ENCODE results near the gene SURF4.
"Not testable (repeated sequence)": the region's sequence is repeated elsewhere in the genome, so short reads cannot be mapped to it uniquely, and the experiment has no call there.

Gene SURF4

DNA sequence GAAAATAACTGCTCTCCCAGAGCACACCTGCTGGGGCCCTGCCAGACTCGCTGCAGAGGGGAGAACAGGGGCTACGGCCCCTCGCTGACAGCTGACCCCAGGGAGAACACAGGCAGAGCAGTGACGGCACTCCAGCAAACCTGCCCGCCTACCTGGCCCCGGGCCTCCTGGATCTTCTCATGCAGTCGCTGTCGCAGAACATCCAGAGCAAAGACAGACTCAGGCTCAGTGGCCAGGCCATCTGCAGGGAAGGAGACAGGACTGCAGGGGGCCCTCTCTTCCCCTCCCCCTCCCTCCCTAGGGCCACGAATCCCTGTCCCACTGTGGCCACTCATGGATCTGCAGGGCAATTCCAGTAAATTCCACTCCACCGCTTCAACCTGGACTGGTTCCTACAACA, 42.3 kb downstream of the SURF4 start:
- DNase-seq (ENCODE audit: low spot score) = no peak

DNA sequence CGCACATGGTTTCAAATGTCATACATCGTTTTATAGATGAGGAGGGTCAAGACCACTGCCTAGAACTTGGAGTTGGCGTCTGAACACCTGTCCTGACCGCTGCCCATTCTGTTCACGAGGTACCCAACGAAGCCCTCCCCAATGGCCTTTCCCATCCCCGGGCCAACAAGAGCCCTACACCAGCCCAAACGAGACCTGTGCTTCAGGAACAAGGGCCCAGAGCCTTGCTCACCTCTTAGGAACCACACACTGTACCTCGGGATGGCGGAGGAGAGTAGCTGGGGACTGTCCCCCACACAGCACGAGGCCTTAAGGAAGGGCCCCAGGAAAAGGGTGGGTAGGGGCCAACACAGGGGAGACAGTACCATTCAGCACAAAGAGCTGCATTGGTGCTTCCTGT, 42.8 kb downstream of the SURF4 start:
- DNase-seq (ENCODE audit: low spot score) = no peak

DNA sequence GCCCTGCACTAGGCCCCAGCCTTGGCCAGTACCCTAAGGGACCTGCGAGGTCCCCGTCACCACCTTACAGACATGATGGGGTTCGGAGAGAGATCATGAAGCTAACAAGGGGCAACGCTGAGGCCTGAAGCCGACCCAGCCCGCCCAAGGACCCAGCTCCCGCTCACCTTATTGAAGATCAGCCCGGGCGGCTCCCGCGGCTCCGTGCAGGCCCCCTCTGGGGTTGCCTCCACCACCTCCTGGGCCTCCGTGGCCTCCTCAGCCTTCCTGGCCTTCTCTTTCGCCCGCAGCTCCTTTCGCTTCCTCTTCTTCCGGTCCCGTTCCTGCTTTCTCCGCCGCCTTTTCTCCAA, 43.5 kb downstream of the SURF4 start:
- DNase-seq (ENCODE audit: low spot score) = no peak

DNA sequence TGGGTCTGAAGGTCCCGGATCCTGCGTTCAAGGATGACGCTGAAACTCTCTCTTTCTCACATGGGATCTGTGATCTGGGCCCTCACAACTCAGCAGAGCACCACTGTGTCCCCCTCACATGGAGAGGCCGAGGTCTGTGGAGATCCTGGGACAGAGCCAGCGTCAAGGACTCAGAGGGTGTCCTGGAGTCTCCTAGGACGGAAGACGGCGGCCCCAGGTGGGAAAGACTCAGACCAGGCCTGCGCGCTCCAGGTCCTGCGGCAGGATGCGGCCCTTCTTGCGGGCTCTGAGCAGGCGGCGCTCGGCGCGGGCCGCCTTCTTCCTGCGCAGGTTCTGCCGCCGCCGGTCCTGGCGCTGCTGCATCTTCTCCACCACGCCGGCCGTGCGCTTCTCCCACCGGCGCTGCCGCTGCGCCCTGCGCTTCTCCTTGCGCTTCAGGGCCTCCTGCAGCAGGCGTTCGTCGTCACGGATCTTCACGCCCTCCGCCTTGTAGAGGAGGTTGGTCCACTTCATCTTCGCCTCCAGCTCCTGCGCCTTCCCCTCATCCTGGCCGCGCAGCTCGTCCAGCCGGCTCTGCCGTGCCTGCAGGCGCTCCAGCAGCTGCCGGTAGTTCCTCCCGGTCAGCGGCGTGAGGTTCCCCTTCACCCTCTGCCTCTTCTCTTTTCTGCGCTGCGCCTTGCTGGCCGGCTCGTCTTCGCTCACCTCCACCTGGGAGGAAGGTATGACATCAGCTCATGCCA, 44.0 kb downstream of the SURF4 start:
- DNase-seq (ENCODE audit: low spot score) = no peak

DNA sequence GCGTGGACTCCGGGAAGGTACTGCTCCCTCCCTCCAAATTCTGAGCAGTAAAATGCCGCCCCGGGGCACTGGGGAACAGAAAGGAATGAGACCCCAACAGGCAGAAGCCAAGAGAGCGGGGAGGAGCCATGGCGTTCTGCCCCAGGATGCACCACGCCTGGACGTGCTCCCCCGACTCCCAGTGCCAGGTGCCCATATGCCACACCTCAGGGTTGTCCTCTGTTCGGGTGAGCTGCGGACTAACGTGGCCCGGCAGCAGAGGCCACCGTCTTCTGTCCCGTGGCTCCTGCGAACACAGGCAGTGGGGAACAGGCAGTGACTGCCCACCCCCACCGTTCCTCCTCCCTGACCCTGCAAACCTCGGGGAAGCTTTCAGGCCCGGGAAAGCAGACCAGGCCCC, 44.6 kb downstream of the SURF4 start:
- DNase-seq (ENCODE audit: low spot score) = no peak

DNA sequence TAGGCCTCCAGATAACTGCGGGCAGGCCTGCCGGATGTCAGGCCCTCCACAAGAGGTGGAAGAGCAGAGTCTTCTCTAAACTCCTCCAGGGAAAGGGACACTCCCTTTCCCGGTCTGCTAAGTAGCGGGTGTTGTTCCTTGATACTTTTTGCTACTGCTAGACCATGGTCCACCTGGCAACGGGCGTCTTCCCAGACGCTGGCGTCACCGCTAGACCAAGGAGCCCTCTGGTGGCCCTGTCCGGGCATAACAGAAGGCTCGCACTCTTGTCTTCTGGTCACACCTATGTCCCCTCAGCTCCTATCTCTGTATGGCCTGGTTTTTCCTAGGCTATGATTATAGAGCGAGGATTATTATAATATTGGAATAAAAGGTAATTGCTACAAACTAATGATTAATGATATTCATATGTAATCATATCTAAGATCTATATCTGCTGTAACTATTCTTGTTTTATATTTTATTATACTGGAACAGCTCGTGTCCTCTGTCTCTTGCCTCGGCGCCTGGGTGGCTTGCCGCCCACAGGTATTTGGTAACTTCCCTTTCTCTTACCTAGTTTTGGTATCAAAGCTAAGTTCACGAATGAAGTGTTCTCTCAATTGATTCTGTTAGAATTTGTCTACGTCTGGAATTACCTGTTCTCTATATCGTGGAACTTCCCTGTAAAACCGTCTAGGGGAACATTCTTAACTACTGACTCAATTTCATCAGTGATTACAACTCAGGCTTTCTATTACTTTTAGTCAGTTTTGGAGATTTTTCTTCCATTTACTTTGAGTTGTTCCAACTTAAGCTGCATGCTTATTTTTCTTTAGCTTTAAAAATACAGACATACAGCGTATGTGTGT, 46.3 kb downstream of the SURF4 start:
- DNase-seq (ENCODE audit: low spot score) = not testable (repeated sequence)

DNA sequence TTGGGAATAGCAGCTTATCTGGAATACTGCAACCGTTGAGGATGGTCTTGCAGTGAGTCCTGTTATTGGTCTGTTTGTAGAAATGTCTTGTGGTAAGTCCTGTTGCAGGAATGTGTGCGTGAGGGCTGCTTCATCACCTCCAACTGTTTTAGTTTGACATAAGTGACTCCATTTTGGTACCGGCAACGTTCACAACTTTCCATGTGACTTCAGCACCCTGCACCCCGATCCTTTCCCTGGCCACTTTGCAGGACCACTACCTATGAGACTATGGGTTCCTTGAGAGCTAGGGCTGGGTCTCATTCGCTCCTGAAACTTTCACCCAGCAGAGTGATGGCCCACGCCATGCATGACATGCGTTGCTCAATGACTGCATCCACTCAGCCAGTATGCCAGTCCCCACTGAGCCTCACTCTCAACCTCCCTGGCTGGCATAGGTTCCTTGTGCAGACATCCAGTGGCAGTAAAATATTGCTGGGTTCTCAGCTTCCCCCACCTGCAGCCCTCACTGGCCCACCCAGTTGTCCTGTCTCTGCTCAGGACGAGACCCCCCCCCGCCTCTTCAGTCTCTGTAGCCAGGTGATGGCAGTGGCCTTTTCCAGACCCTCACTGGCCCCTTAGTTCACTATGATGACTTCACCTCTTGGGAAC, 47.9 kb downstream of the SURF4 start:
- DNase-seq (ENCODE audit: low spot score) = no peak

DNA sequence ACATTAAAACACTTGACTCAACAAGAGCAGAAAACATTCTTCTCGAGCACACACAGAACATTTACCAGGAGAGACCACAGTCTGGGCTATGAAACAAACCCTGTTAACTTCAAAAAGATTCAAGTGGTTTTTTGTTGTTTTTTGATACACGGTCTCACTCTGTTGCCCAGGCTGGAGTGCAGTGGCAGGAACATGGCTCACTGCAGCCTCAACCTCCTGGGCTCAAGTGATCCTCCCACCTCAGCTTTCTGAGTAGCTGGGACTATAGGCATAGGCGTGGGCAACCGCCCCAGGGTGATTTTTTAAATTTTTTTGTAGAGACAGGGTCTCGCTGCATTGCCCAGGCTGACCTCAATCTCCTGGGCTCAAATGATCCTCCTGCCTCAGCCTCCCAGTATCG, 48.8 kb downstream of the SURF4 start:
- not testable (repeated sequence) for DNase-seq (ENCODE audit: low spot score)

DNA sequence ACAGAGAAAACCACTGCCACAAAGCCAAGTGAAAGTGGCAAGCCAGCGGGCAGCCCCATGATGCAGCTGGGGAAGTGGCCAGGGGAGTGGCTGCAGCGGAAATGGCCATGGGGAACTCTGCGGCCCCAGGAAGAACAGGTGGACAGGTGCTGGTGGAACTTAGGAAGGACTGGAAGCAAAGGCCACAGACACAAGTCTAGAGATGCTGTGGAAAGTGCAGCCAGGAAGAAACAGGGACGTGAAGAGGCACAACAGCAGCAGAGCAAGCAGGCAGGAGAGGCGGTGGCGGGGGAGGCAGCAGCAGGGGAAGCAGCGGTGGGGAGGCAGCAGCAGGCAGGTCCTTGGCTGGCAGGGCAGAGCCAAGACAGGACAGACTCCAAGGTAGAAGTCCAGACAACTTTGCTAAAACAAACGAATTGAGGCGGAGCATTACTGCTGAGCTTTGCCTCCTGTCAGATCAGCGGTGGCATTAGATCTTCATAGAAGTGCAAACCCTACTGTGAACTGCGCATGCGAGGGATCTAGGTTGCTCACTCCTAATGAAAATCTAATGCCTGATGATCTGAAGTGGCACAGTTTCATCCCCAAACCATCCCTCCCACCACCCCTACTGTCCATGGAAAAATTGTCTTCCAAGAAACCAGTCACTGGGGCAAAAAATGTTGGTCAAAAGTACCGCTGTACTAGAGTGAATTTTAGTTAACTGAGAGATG, 51.7 kb downstream of the SURF4 start:
- DNase-seq (ENCODE audit: low spot score) = no peak

DNA sequence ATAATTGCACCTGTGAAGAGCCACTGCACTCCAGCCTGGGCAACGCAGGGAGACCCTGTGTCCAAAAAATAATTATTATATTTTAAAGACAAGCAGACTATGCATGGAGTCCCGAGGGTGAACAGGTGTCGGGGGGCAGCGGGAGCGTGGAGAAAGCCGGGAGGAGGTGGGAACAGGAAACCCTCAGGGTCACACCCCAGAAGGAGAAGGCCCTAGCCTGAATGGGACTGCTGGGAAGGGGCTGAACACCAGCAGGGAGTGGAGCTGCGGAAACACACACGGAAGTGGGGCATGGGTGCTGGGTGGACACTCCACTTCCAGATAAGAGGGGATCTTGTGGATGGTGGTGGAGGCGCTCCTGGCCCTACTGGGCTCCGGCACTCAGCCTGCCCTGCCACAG, 52.6 kb downstream of the SURF4 start:
- DNase-seq (ENCODE audit: low spot score) = no peak

DNA sequence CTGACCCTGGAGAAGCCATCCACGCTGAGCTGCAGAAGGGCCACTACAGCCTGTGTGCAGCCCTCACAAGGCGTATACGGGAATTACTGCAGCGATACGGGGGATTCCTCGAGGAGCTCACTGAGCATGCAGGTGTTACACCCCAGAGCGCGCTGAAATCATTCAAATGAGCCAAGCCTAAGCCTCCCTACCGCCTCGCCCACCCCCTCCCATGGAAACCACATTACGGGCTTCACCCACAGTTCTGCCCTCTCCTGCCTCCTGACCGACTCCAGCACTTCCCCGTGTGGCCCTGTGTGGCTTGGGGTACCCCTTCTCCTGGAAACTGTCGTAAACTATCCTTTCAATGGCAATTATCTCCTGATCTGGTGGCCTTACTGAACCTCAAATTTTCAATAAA, 53.2 kb downstream of the SURF4 start:
- DNase-seq (ENCODE audit: low spot score) = no peak

DNA sequence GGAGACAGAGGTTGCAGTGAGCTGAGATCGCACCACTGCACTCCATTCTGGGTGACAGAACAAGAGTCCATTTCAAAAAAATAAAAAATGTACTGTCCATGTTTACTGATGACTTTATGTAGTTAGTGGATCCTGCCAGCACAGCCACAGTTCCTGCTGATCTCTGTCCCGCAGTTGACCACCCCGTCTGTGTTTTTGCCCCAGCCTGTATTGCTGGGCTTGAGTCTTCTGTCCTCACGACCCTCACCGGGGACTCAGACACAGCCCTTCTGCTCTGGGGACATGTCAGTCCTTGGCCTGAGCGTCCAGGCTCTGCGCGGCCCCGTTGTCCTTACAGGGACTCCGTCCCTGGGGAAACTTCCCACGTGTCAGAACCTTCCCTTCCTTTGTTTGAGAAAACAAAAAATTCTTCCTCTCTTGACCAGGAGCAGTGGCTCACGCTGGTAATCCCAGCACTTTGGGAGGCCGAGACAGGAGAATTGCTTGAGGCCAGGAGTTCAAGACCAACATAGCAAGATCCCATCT, 54.4 kb downstream of the SURF4 start:
- no peak for DNase-seq (ENCODE audit: low spot score)

DNA sequence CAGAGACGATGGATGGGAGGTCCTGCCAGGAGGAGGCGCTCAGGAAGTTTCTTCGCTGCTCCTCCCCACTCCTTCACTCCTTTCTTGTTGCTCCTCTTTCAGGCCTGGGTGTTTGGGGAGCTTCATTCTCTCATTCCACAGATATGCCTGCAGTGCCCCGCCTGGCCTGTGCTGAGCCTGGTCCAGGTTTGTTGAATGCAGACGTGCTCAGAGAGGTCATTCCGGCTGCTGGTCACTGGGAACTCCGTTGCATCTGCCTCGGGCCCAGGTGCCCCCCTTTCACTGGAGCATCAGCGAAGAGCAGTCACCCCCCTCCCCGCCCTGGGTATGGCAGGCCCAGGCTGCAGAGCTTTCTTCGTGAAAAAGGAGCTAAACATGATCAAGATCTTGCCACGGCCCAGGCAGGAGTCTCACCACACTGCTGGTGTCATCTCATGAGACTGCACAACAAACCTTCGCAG, 55.4 kb downstream of the SURF4 start:
- no peak for DNase-seq (ENCODE audit: low spot score)

DNA sequence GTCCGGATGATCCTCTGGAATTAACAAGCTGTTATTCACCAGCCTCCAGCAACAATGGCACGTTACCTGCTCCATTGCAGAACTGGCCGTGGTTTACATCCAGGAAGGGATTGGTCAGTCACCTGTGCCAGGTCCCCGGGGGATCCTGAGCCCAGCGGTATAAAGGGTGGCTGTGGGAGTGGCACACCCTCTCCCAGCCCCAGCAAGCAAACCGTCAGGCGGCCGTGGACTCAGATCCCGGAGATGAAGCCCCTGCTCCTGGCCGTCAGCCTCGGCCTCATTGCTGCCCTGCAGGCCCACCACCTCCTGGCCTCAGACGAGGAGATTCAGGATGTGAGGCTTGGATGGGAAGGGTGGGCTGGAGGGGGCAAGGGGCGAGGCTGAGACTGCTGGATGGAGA, 58.3 kb downstream of the SURF4 start:
- not testable (repeated sequence) for DNase-seq (ENCODE audit: low spot score)

DNA sequence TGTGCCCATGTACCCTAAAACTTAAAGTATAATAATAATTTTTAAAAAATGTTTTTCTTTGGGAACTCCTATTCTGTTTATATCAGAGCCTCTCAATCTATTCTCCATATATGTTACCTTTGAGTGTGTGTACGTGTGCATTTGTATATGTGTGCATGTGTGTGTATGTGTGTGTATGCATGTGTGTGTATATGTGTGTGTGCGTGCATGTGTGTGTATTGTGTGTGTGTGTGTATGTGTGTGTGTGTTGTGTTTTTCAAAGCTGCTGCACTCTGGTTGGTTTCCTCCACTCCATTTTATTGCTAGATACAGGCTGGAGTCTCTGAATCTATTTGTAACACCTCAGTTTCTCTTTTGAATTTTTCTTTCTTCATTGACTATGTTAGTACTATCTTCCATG, 59.9 kb downstream of the SURF4 start:
- DNase-seq (ENCODE audit: low spot score) = no peak

Data from RKO (cell line).